SK-N-SH (cell line): Measurements from ENCODE around the gene CHST11. TPM values are rescaled to one million over a fixed set of nuclear protein-coding genes. Genes with fewer than 3 reads are reported as not detected.

ENCODE experiments used
- CTCF ChIA-PET: fragments of 300-600, 350-600 bp; formaldehyde crosslinking; extraction: SDS; loops from one replicate; lab custom pipeline; 2021; lab: Yijun Ruan, JAX
- POLR2A ChIA-PET: fragments of 350-600 bp; sonication (Branson Sonifier 250); formaldehyde crosslinking; extraction: SDS; loops from one replicate; lab custom pipeline; 2020; ENCODE audit warnings: antibody characterized with exemption, inconsistent platforms; lab: Yijun Ruan, JAX
- DNase-seq: peaks from one replicate; pipeline ENCODE4 v3.0.0; 2012
- H2AFZ ChIP-seq: fragments of 200-600 bp; sonication (generic); 2 replicates; pipeline ENCODE4 v1.8.1; 2016; ENCODE audit warnings: antibody characterized with exemption, mild to moderate bottlenecking, low read depth
- H3F3A ChIP-seq: fragments of 200-600 bp; sonication (generic); replicated peaks from 2 replicates; pipeline ENCODE3; 2016; ENCODE audit warnings: antibody characterized with exemption, mild to moderate bottlenecking; ENCODE audit not compliant: insufficient read depth
- H3K27ac ChIP-seq, 2 experiments: fragments of 200-500 bp in 1 of 2; fragments of 200-600 bp in 1 of 2; sonication (Bioruptor generic) in 1 of 2; sonication (generic), shearing (Covaris generic) in 1 of 2; 2 replicates each; pipeline versions ENCODE4 v1.5.1 to v1.6.1; 2014 to 2016; ENCODE audit warnings: low read depth in 2 of 2, inconsistent platforms in 1 of 2, low read length in 1 of 2, mild to moderate bottlenecking in 1 of 2, mixed read lengths in 1 of 2
- H3K27me3 ChIP-seq: fragments of 200-600 bp; sonication (generic), shearing (Covaris generic); 2 replicates; pipeline ENCODE4 v1.6.1; 2016; ENCODE audit warnings: mixed run types; ENCODE audit not compliant: insufficient read depth
- H3K36me3 ChIP-seq, 2 experiments: fragments of 200-500 bp in 1 of 2; fragments of 200-600 bp in 1 of 2; sonication (Bioruptor generic) in 1 of 2; sonication (generic) in 1 of 2; replicated peaks in 1 of 2; 2 replicates each; pipeline versions ENCODE3 to v1.5.1; 2014 to 2016; ENCODE audit warnings: low read length in 1 of 2, mild to moderate bottlenecking in 1 of 2; ENCODE audit not compliant: insufficient read depth in 2 of 2, control insufficient read depth in 1 of 2
- H3K4me1 ChIP-seq, 2 experiments: fragments of 200-500 bp in 1 of 2; fragments of 200-600 bp in 1 of 2; sonication (Bioruptor generic) in 1 of 2; sonication (generic), shearing (Covaris generic) in 1 of 2; 2 replicates each; pipeline versions ENCODE4 v1.5.1 to v1.6.1; 2014 to 2016; ENCODE audit warnings: low read depth in 1 of 2, low read length in 1 of 2, mixed run types in 1 of 2; ENCODE audit not compliant: insufficient read depth in 2 of 2, control insufficient read depth in 1 of 2
- H3K4me2 ChIP-seq: fragments of 200-600 bp; sonication (generic), shearing (Covaris generic); 2 replicates; pipeline ENCODE4 v1.6.1; 2017; ENCODE audit warnings: mixed run types
- H3K4me3 ChIP-seq, 2 experiments: fragments of 200-500 bp in 1 of 2; fragments of 200-600 bp in 1 of 2; sonication (Bioruptor generic) in 1 of 2; sonication (generic), shearing (Covaris generic) in 1 of 2; 2 replicates each; pipeline versions ENCODE4 v1.5.1 to v1.8.1; 2014 to 2016; ENCODE audit warnings: low read depth in 2 of 2, inconsistent platforms in 1 of 2, low read length in 1 of 2, mild to moderate bottlenecking in 1 of 2, mixed read lengths in 1 of 2, moderate library complexity in 1 of 2
- H3K79me2 ChIP-seq: fragments of 200-600 bp; sonication (generic); 2 replicates; pipeline ENCODE4 v1.8.1; 2017; ENCODE audit warnings: mild to moderate bottlenecking; ENCODE audit not compliant: insufficient read depth
- H3K9ac ChIP-seq: fragments of 200-600 bp; sonication (generic); 2 replicates; pipeline ENCODE4 v1.6.1; 2017; ENCODE audit warnings: mixed run types
- H3K9me2 ChIP-seq: fragments of 200-600 bp; sonication (generic); 2 replicates; pipeline ENCODE4 v1.6.1; 2017; ENCODE audit warnings: mixed run types
- H3K9me3 ChIP-seq: fragments of 200-600 bp; sonication (generic); 2 replicates; pipeline ENCODE4 v1.6.1; 2017; ENCODE audit warnings: mixed run types, mild to moderate bottlenecking, moderate library complexity
- H4K20me1 ChIP-seq: fragments of 200-600 bp; sonication (generic); 2 replicates; pipeline ENCODE4 v1.6.1; 2017; ENCODE audit warnings: mild to moderate bottlenecking, mixed run types; ENCODE audit not compliant: insufficient read depth
- CHD2 ChIP-seq: fragments of 150-350 bp; IDR thresholded peaks from 2 replicates; pipeline ENCODE4 v1.6.1; 2018; ENCODE audit warnings: low read length; ENCODE audit not compliant: partially characterized antibody
- EZH2phosphoT487 ChIP-seq: fragments of 200-600 bp; sonication (generic); IDR thresholded peaks from 2 replicates; pipeline ENCODE4 v1.6.1; 2017; ENCODE audit warnings: low read depth, mixed run types, mild to moderate bottlenecking, antibody characterized with exemption, moderate library complexity, borderline replicate concordance
- FOSL2 ChIP-seq: IDR thresholded peaks from 2 replicates; pipeline ENCODE4 v1.4.0; 2012; ENCODE audit warnings: low read depth, mild to moderate bottlenecking, moderate library complexity, borderline replicate concordance
- FOXJ3 ChIP-seq: sonication (generic); formaldehyde crosslinking; IDR thresholded peaks from 2 replicates; pipeline ENCODE4 v1.5.1; 2020; ENCODE audit warnings: mild to moderate bottlenecking, missing genetic modification reagents
- NFIC ChIP-seq: IDR thresholded peaks from 2 replicates; pipeline ENCODE4 v1.4.0; 2012; ENCODE audit warnings: borderline replicate concordance
- NRF1 ChIP-seq: IDR thresholded peaks from 2 replicates; pipeline ENCODE4 v1.6.1; 2012; ENCODE audit warnings: low read depth, mild to moderate bottlenecking, low read length
- RCOR1 ChIP-seq: fragments of 150-350 bp; IDR thresholded peaks from 2 replicates; pipeline ENCODE4 v1.6.1; 2017; ENCODE audit warnings: antibody characterized with exemption, low read length
- RFX5 ChIP-seq: IDR thresholded peaks from 2 replicates; pipeline ENCODE4 v1.6.1; 2012; ENCODE audit warnings: mild to moderate bottlenecking, improper control_type of control experiment, low read length
- RXRA ChIP-seq: IDR thresholded peaks from 2 replicates; pipeline ENCODE4 v1.4.0; 2012; ENCODE audit warnings: low read depth, mild to moderate bottlenecking, borderline replicate concordance
- SMC3 ChIP-seq: IDR thresholded peaks from 2 replicates; pipeline ENCODE4 v1.6.1; 2012; ENCODE audit warnings: low read depth, low read length, improper control_type of control experiment
- TAF1 ChIP-seq: IDR thresholded peaks from 2 replicates; pipeline ENCODE4 v1.6.1; 2012; ENCODE audit warnings: low read depth, mild to moderate bottlenecking, low read length, moderate library complexity, borderline replicate concordance
- TCF12 ChIP-seq: IDR thresholded peaks from 2 replicates; pipeline ENCODE4 v1.4.0; 2012
- WGBS: methylation state at CpG from one replicate; pipeline ENCODE4 v1.1.6; 2017; ENCODE audit warnings: low lambda C conversion rate; 5-methylcytosine and 5-hydroxymethylcytosine counted together
- polyA plus RNA-seq, 3 experiments: library from polyadenylated mRNA; depleted of rRNA; stranded (reverse); fragments of >200 nt; gene quantifications; 2 replicates each; pipeline ENCODE4 v1.2.3, GENCODE V29; 2012
- TF ChIP-seq, protein P1 (sequence below): IDR thresholded peaks from 2 replicates; pipeline ENCODE4 v1.6.1; 2012; ENCODE audit warnings: mild to moderate bottlenecking, low read depth, low read length, moderate library complexity
- TF ChIP-seq, protein P2 (sequence below): IDR thresholded peaks from 2 replicates; pipeline ENCODE4 v1.4.0; 2012; ENCODE audit warnings: low read depth, borderline replicate concordance
- TF ChIP-seq, protein P3 (sequence below): IDR thresholded peaks from 2 replicates; pipeline ENCODE4; 2012
- TF ChIP-seq, protein P4 (sequence below): IDR thresholded peaks from 2 replicates; pipeline ENCODE4 v1.4.0; 2012; ENCODE audit warnings: low read depth
- TF ChIP-seq, protein P5 (sequence below): IDR thresholded peaks from 2 replicates; pipeline ENCODE4 v1.4.0; 2012; ENCODE audit warnings: low read depth, borderline replicate concordance

The CHST11 gene
- polyA plus RNA-seq, 1 of the 3 experiments (the other 2 are of a cell fraction) = 18.6 TPM

DNA sequence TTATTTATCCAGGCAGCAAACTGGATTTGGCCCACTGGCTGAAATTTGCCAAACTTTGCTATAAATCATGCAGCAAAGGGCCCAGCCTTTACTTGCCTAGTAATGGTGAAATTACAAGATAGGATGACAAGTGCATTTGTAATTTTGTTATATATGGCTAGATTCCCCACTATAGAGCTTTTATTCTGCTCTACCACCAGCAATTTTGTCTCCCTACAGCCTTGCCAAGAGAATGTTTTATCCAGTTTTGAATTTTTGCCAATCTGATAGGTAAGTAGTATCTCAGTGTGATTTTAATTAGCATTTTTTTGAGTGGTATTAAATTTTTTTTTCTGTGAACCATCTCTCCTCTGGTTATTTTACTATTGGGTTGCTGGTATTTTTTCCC lies 339.7 kb downstream of the CHST11 start (continued):
- TF ChIP-seq, protein P1, sequence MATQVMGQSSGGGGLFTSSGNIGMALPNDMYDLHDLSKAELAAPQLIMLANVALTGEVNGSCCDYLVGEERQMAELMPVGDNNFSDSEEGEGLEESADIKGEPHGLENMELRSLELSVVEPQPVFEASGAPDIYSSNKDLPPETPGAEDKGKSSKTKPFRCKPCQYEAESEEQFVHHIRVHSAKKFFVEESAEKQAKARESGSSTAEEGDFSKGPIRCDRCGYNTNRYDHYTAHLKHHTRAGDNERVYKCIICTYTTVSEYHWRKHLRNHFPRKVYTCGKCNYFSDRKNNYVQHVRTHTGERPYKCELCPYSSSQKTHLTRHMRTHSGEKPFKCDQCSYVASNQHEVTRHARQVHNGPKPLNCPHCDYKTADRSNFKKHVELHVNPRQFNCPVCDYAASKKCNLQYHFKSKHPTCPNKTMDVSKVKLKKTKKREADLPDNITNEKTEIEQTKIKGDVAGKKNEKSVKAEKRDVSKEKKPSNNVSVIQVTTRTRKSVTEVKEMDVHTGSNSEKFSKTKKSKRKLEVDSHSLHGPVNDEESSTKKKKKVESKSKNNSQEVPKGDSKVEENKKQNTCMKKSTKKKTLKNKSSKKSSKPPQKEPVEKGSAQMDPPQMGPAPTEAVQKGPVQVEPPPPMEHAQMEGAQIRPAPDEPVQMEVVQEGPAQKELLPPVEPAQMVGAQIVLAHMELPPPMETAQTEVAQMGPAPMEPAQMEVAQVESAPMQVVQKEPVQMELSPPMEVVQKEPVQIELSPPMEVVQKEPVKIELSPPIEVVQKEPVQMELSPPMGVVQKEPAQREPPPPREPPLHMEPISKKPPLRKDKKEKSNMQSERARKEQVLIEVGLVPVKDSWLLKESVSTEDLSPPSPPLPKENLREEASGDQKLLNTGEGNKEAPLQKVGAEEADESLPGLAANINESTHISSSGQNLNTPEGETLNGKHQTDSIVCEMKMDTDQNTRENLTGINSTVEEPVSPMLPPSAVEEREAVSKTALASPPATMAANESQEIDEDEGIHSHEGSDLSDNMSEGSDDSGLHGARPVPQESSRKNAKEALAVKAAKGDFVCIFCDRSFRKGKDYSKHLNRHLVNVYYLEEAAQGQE = no peak
- no peak for TF ChIP-seq TCF12
- no peak for TF ChIP-seq FOSL2
- TF ChIP-seq CHD2 = no peak
- no peak for TF ChIP-seq RFX5
- TF ChIP-seq RXRA = no peak
- TF ChIP-seq, protein P2, sequence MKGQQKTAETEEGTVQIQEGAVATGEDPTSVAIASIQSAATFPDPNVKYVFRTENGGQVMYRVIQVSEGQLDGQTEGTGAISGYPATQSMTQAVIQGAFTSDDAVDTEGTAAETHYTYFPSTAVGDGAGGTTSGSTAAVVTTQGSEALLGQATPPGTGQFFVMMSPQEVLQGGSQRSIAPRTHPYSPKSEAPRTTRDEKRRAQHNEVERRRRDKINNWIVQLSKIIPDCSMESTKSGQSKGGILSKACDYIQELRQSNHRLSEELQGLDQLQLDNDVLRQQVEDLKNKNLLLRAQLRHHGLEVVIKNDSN = no peak

DNA sequence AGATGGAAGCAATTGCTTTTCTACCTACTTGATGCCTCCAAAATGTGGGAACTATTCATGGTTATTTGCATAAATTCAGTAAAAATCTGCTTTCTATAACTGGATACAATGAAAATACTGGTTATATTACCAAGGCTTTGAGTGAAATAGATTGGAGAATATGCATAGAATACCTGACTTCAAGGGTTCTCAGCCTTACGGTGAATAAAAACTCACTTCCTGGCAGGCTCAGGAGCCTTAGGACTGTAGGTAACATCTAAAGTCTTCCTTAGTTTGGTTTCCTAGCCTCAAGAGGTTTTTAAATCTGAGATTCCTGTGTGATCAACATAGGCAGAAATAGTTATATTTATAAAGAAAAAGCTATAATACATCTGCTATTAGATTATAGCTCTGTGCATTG lies 342.7 kb downstream of the CHST11 start:
- POLR2A ChIA-PET = no interaction called here
- WGBS = 96% methylated on average over 1 of the region's 1 CpG
- DNase-seq = no peak

More for the DNA sequence above, 342.7 kb downstream of the CHST11 start:
- peaks cover 8% of the 10 kb centered on the region in 2 experiments; a peak in 3 of 4 replicates for H3K4me1 ChIP-seq
- H3K27me3 ChIP-seq = no peaks in the 10 kb centered on the region
- no peak overlapping the region for H3K27ac ChIP-seq
- H4K20me1 ChIP-seq = no peaks in the 10 kb centered on the region
- CTCF ChIA-PET = interaction anchor here (0.7 to 2.1 kb wide), 4 partner anchors 9 to 20 kb away, joined by 3 to 4 read pairs (median 3); no protein-coding TSS in a partner anchor
- no peak overlapping the region for H3K4me3 ChIP-seq
- H2AFZ ChIP-seq = no peak overlapping the region
- H3F3A ChIP-seq = peaks cover 4% of the 10 kb centered on the region
- H3K9me3 ChIP-seq = no peaks in the 10 kb centered on the region
- H3K9me2 ChIP-seq = no peaks in the 10 kb centered on the region
- no peaks in the 10 kb centered on the region for H3K36me3 ChIP-seq
- TF ChIP-seq NFIC = no peak
- TF ChIP-seq, protein P3, sequence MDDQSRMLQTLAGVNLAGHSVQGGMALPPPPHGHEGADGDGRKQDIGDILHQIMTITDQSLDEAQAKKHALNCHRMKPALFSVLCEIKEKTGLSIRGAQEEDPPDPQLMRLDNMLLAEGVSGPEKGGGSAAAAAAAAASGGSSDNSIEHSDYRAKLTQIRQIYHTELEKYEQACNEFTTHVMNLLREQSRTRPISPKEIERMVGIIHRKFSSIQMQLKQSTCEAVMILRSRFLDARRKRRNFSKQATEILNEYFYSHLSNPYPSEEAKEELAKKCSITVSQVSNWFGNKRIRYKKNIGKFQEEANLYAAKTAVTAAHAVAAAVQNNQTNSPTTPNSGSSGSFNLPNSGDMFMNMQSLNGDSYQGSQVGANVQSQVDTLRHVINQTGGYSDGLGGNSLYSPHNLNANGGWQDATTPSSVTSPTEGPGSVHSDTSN = no peak
- no peak for TF ChIP-seq CHD2
- no peak for TF ChIP-seq EZH2phosphoT487
- no peak for TF ChIP-seq TAF1
- TF ChIP-seq, protein P4, sequence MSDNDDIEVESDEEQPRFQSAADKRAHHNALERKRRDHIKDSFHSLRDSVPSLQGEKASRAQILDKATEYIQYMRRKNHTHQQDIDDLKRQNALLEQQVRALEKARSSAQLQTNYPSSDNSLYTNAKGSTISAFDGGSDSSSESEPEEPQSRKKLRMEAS = no peak
- TF ChIP-seq SMC3 = no peak
- TF ChIP-seq FOSL2 = no peak
- TF ChIP-seq, protein P2 = no peak
- TF ChIP-seq, protein P5, sequence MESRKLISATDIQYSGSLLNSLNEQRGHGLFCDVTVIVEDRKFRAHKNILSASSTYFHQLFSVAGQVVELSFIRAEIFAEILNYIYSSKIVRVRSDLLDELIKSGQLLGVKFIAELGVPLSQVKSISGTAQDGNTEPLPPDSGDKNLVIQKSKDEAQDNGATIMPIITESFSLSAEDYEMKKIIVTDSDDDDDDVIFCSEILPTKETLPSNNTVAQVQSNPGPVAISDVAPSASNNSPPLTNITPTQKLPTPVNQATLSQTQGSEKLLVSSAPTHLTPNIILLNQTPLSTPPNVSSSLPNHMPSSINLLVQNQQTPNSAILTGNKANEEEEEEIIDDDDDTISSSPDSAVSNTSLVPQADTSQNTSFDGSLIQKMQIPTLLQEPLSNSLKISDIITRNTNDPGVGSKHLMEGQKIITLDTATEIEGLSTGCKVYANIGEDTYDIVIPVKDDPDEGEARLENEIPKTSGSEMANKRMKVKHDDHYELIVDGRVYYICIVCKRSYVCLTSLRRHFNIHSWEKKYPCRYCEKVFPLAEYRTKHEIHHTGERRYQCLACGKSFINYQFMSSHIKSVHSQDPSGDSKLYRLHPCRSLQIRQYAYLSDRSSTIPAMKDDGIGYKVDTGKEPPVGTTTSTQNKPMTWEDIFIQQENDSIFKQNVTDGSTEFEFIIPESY = no peak
- no peak for TF ChIP-seq RXRA
- no peak for TF ChIP-seq RCOR1
- no peak for TF ChIP-seq FOXJ3 (CRISPR knock-in tag)
- TF ChIP-seq NRF1 = no peak
- no peaks in the 10 kb centered on the region for H3K79me2 ChIP-seq
- no peak overlapping the region for H3K9ac ChIP-seq
- no peak overlapping the region for H3K4me2 ChIP-seq
